Left cardiac atrium (tissue), 4 donors: ENCODE data around the gene EP400. TPM values are rescaled to one million over a fixed set of nuclear protein-coding genes. Genes with fewer than 3 reads are reported as not detected.

Experiments used
- ATAC-seq, 2 donors: fragments of 200-7000 bp; cut with Tn5 transposase; one replicate each; pipeline ENCODE4 v1.9.1; 2020; ENCODE audit warnings: mild to moderate bottlenecking in 2 of 2, moderate library complexity in 2 of 2
- DNase-seq: peaks from one replicate; pipeline ENCODE4 v3.0.0-alpha.2; 2020
- intact Hi-C, 2 donors: fragments of 100-400 bp; cut with DNase I; formaldehyde crosslinking; loops; one replicate each; pipeline versions ENCODE4 v1.14.1 to v1.15.1; 2022 to 2023
- total RNA-seq, 2 donors: library from RNA; stranded (reverse); fragmentation: NEBNext Ultra II Directional; extraction: Animal tissue kit (Norgen Biotek cat#: 25700); gene quantifications; one replicate each; pipeline ENCODE4 v1.2.1, GENCODE V29; 2021
- donor health status: DM: no; HTN: yes; CAD: no.
- donor health status: DM: no; HTN: yes; CAD: no; lungs with severe emphysema.
- donor health status: DM: yes; HTN: yes; CAD: no.
- donor health status: Dilated cardiomyopathy.

The EP400 gene
- total RNA-seq, 2 donors from 2014 or later = 15.7 to 21.1 TPM

DNA sequence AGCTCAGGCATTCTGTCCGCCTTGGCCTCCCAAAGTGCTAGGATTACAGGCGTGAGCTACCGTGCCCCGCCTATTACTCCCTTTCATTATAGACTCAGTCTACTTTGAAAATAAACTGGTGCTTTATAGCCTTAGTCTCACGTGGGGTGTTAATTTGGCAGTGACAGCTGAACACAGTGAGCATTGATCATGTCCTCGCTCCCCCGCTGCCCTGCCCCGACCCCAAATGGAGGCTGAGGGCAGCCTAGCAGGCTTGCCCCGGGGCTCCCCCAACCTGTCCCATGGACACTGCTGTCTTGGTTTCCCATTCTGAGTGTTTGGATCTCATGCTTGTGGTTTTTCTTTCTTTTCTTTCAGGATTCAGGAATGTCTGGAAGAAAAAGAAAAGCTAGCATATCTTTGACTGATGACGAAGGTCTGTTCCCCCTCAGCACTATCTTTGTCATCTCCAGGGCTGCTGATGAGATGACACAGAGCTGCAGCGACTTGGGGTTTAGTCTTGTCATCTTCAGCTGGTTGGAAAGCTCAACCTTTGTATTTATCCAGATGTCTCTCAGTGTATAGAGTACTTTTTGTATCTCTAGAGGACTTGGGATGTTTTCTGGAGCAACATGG is 42.2 kb downstream of the EP400 start:
- no peak for DNase-seq
- intact Hi-C loops = loop anchor here in 1 of 2 donors (10.0 kb wide), 1 partner anchor 157 kb away; no protein-coding TSS in a partner anchor

DNA sequence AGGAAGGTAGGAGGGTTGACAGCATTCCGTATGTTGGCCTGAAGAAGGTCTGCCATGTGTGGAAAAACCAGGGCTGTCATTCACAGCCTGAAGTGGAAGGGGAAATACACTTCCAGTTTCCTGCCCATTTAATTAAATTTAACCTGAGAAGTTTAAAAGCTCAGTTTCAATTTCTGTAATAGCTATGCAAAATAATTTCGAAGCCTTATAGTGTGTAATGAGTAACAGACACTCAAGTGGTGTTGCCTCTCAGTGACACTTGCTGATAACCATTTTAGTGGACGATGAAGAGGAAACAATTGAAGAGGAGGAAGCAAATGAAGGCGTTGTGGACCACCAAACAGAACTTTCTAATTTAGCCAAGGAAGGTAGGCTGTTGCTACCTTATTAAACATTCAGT is 44.8 kb downstream of the EP400 start:
- intact Hi-C loops = loop anchor here in 1 of 2 donors (10.0 kb wide), 1 partner anchor 160 kb away; no protein-coding TSS in a partner anchor
- no peak for ATAC-seq
- no peak for DNase-seq

More for the DNA sequence above, 42.2 kb downstream of the EP400 start:
- ATAC-seq = no peak

DNA sequence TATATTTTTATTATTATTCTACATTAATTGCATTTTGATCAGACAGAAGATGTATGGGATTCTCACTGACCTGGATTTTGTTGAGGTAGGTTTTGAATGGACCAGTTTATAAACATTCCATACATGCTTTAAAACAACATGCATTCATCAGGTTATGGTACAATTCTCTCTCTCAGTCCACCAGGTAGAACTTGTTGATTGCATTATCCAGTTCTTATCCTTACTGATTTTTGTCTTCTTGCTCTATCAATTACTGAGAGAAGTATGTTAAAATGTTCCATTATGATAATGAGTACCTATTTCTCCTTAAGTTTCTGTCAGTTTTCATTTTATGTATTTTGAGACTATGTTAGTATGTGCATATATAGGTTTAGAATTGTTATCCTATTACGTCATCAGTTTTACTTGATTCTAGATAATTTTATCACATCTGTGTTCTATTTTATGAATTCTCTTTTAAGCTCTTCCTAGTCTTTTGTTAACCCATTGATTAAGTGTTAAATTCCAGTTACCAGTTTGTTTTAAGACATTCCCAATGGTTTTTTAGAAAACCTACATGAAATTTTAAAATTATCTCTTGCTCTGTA is 50.6 kb downstream of the EP400 start:
- ATAC-seq (no peak), DNase-seq (no peak)
- intact Hi-C loops = loop anchor here in 1 of 2 donors (5.0 kb wide), 1 partner anchor 393 kb away; no protein-coding TSS in a partner anchor

DNA sequence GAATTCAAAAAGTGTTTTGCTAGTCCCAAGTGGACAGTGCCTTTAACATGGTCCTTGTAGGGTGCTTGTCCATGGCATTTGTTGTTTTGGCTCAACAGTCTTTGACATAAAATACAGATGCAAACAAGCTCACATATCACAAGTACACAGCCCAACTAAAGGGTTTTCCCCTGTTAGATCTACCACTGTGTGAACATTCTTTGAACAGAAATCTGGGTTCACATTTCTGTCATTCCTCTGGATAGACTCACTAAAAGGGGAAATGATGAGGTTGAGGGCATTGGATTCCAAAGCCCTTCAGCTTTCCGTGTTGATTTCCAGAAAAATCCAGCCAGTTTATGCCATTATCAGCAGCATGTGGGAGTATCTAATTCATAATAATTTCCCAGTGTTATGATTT is 54.1 kb downstream of the EP400 start:
- ATAC-seq (no peak), DNase-seq (no peak)
- intact Hi-C loops = loop anchor here in 1 of 2 donors (5.0 kb wide), 1 partner anchor 397 kb away; no protein-coding TSS in a partner anchor

DNA sequence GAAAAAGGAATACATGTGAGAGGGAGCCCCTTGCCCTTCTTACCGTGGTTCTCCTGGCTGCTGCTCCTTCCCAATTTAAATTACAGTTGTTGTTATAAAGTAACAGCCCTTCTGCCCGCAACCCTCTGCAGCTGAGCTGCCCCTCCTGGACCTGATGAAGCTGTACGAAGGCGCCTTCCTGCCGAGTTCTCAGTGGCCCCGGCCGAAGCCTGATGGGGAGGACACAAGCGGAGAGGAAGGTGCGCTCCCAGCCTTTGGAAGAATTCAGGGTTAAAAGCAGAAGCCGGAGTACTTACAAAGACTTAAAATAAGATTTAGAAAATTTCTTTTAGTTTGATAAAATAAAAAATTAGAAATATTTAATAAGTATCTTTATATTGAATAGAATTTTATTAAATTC is 55.2 kb downstream of the EP400 start:
- DNase-seq (no peak), ATAC-seq (no peak)
- intact Hi-C loops = loop anchor here in 1 of 2 donors (5.0 kb wide), 1 partner anchor 398 kb away; no protein-coding TSS in a partner anchor

DNA sequence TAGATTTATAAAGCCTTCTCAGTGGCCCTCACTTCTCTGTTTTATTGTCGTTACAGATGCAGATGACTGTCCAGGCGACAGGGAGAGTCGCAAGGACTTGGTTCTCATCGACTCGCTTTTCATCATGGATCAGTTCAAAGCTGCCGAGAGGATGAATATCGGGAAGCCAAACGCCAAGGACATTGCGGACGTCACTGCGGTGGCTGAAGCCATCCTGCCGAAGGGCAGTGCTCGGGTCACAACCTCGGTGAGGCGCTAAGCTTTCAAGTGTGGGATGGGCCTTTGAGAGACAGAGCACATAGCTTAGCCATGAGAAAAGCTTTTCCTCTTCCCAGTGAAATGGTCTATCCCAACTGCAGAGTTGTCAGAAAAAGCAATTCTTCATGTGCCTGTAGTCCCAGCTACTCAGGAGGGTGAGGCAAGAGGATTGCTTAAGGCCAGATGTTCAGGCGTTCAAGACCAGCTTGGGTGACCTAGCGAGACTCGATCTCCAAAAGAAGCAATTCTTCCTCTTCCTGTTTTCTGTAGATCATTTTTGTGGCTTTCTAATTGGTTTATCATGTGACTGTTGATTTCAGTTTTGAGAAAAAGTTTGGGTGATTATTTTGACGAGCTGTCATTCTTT is 56.4 kb downstream of the EP400 start:
- intact Hi-C loops = no loop called here
- no peak for ATAC-seq
- no peak for DNase-seq

DNA sequence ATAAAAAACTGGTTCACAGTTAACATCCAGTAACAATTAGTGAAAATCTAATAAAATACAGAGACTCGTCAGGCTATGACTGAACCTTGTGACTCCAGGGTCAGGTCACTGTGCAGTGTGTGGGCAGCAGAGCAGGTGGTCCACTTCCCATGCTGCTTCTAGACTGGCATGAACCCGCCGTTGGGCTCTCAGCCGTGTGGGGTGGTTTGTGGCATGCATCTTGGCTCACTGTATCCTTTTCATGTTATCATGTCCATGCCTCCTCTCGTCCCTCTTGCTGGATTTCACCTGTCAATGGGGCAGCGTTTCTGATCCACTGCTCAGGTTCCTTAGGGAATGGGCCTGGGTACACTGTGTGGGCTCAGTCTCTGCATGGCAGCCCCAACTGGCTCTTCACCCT is 57.3 kb downstream of the EP400 start:
- no peak for ATAC-seq
- no peak for DNase-seq
- intact Hi-C loops = no loop called here

DNA sequence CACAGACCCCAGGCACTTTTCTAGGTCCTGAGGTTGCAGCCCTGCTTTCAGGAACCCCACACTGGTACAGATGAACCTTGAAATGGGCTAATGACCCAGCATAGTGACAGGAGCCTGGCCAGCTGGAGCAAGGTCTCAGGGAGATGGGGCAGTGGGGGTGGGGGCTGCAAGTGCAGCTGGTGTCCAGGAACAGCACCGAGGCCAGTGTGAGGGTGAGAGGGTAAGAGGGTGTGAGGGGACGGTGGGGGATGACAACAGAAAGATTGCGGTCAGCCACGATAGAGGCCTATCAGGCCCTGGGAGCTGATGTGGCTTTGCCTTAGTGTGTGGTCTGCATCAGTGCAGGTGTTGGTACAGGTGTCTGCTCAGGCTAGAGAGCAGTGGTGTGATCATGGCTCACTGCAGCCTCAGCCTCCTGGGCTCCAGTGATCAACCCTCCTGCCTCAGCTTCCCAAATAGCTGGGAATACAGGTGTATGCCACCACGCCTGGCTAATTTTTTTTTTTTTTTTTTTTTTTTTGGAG is 59.7 kb downstream of the EP400 start:
- DNase-seq (no peak), ATAC-seq (no peak)
- intact Hi-C loops = no loop called here

DNA sequence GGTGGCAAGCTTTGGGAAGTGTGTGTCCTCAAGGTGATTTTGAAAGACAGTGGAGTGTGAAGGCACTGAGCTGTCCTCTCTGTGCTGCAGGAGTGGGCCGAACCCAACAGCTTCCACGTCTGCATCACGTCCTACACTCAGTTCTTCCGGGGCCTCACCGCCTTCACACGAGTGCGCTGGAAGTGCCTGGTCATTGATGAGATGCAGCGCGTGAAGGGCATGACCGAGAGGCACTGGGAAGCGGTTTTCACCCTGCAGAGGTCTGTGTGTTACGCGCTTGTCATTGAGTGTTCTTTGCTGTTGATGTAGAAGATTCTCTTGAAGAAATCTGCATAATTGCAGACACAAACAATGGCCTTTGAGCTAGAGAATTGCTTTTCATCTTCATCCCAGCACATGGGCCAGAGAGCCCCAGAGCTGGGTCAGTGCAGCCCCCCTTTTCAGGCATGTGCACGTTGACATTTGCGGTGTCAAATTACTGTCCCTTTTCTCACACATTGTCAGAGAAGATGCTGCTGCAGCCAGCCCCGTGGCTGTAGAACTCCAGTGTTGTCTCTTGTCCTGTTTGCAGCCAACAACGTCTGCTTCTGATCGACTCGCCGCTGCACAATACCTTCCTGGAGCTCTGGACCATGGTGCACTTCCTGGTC is 63.3 kb downstream of the EP400 start:
- intact Hi-C loops = no loop called here
- no peak for DNase-seq
- ATAC-seq = no peak

DNA sequence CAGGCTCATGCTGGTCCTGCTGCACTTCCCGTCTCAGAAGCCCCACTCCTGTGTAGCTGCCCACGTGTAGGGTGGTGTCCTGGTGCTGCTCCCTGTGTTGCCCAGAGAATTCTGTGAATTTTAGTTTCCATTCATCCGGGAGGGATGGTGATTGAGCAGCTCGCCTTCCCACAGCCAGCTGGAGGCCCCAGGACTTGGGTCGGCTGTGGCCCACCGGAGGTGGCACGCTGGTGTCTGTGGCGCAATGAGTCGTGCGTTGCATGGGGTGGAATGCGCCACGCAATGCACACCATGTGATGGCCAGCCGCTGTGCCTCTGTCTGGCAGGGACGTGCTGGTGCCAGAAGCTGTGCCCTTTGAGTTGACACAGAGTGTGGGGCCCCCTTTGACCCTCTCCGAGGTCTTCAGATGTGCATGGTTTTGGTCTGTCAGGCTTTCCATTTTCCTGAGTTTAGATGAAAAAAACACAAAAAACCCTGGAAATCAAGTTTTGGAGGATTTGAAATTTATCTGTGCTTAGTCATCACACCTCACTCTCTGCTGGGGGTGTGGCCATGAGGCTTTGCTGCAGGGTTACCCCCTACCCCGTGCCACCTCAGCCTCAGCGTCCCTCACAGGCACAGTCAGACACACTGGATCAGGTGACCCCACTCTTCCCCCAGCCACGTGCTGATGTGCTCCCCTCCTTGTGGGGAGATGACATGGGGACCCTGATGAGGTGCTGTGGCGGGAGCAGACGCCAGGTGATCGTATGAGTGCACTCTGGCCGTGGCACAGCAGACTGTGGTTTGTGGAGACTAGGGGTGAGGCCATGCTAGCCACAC is 64.6 kb downstream of the EP400 start:
- DNase-seq (no peak), ATAC-seq (no peak)
- intact Hi-C loops = no loop called here

DNA sequence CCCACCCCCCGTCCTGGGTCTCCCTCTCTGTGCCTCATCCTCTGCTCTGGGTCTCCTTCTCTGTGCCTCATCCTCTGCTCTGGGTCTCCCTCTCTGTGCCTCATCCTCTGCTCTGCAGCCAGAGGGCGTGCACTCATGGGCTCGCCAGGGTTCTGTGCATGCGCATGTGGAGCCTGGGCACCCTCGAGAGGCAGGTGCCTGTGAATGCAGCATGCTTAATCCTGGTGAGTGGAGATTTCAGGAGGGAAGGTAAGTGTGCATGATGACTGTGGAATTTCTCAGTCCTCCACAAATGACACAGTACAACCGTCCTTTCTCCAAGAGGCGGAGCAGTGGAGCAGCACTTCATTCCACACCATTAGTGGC is 65.2 kb downstream of the EP400 start:
- ATAC-seq = no peak
- no peak for DNase-seq
- intact Hi-C loops = no loop called here

DNA sequence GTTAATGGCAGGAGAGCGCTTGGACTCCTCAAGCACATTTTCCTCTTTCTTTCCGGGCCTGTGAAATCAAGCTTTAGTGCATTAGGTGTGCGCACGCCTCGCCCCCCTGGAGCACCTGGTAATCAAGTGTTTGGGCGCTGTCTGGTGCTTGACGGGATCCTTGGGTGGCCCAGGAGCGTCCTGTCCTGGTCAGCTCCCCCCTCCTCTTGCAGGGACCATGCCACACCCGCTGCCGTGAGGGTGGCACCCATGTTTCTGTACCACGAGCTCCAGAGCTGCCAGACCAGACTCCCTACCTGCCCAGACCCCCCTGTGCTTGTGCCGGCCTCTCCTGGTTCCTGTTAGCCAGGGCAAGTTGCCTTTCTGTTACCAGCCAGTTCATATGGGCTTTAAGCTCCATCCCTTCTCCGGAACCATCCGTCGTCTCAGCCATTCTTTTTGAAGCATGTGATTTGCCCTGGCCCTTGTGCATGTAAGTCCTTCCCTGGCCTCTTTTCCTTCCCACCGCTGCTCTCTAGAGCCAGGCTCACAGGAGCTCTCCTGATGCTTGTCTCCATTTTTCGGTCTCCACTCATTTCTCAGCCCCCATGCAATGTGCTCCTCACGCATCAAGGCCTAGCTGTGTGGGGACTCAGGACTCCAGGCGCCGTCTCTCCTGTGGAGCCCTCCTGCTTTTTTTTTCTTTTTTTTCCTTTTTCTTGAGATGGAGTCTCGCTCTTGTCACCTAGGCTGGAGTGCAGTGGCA is 66.1 kb downstream of the EP400 start:
- ATAC-seq (no peak), DNase-seq (no peak)
- intact Hi-C loops = no loop called here

DNA sequence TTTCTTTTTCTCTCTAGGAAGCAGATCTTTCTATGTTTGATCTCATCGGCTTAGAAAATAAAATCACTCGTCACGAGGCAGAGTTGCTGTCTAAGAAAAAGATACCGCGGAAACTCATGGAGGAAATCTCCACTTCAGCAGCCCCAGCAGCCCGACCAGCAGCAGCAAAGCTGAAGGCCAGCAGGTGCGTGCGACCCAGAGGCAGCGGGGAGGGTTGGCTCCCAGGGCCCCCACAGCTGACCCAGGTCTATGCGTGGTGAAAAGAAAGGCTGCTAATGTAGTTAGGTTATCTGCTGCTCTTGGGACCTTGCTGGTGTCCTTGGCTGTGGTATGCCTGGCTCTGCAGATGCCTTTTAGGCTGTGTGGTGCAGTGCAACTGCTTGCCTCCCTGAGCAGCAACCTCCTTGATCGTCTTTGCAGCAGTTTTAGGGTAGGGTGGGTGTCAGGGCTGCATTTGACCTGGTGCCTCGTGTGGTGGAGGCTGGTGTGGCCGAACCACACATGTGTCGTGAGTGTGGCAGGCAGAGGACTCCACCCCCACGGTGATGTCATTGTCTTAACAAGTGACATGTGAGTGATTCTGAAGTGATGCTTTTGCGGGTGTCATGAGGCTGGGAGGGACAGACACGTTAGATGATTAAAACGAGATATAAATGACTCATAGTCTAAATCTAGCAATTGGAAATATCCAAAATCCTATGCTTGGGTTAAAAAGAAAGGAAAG is 68.6 kb downstream of the EP400 start:
- intact Hi-C loops = no loop called here
- ATAC-seq (no peak), DNase-seq (no peak)

DNA sequence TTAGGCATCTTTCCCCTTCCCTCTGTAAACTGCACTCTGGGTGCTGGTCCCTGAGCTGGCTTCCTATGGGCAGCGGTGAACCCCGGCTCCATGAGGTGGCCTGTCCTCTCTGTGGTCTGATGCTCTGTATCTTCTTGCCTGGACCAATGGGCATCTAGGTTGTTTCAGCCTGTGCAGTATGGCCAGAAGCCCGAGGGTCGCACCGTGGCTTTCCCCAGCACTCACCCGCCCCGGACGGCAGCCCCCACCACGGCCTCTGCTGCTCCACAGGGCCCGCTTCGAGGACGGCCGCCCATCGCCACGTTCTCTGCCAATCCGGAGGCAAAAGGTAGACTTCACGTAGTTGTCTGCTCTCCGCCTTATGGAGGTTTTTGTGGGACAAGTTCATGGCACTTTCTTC is 70.1 kb downstream of the EP400 start:
- no peak for DNase-seq
- intact Hi-C loops = no loop called here

DNA sequence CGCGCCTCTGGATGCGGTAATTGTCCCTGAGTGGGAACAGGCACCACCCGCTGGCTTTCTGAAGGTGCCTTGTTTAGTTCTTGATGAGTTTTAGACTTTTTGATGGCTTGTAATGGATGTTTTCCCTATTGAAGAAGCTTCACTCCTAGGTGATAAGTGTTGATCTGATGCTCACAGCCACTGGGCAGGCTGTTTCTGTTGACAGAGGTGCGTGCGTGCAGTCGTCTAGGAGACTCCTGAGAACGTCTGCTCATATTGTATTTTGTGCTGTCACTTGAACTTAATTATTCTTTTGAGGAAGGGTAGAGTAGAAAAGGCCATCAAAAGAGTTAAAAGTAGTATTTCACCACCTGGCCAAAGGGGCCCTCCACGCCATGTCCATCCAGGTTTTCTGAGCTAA is 70.5 kb downstream of the EP400 start:
- DNase-seq (no peak), ATAC-seq (no peak)
- intact Hi-C loops = no loop called here

More for the DNA sequence above, 70.1 kb downstream of the EP400 start:
- ATAC-seq = no peak

DNA sequence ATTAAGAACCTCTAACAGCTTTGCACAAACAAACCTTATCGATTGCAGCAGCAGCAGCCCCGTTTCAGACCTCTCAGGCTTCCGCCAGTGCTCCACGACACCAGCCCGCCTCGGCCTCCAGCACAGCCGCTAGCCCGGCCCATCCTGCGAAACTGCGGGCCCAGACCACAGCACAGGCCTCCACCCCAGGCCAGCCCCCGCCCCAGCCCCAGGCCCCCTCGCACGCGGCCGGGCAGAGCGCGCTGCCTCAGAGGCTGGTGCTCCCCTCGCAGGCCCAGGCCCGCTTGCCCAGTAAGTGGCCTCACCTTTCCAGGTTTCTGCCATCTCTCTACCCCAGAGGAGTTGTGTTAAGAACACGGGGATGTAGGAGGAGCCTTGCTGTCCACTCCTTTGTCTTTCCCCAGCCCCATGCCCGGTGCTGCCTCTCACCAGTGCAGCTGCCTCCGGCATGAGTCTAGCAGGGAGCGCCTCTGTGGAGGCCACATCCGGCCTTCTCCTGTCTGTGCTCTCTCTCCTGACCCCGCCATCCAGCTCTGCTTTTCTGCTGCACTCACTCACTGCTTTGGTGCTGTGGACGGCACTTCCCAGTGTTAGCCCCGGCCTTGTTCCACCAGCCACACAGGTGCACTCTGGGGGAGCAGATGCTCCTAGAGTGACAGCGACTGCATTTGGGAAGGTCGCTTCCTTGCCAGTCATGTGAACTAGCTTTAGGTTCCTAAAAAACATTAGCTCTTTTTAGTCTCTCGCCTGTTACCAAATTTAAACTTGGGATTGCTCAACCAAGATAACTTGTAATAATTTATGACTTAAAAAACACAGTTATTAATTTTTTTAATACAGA is 71.5 kb downstream of the EP400 start:
- intact Hi-C loops = no loop called here
- DNase-seq = no peak
- ATAC-seq = no peak

DNA sequence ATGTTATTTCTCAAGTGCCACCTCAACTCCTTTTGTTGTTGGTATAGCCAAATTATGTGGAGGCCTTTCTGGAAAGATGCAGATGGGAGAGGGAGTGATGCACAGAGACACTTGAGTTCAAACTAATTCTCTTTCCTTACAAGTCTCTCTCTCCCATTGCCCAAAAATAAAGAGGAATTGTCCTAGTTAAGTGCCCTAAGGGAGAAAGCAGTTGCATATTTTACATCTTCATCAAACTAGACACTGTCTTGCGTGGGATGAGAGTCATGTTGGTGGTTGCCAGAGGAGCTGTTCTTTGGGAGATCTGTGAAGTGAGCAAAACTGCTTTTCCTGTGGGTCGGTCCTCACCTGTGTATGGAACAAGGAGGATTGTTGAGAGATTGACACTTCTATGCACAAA is 72.2 kb downstream of the EP400 start:
- DNase-seq (no peak), ATAC-seq (no peak)
- intact Hi-C loops = no loop called here
